H1 (cell line): ENCODE measurements around the gene VPS51. TPM values are rescaled to one million over a fixed set of nuclear protein-coding genes. Genes with fewer than 3 reads are reported as not detected.

Experiments
- BCL11A ChIP-seq, 2 experiments: IDR thresholded peaks; one replicate each; pipeline ENCODE4 v1.6.1; 2011; ENCODE audit warnings: low read depth in 2 of 2, low read length in 2 of 2, mild to moderate bottlenecking in 2 of 2
- CBX5 ChIP-seq: fragments of 300-800, 300-1000 bp; sonication (generic); IDR thresholded peaks from 2 replicates; pipeline ENCODE4 v1.7.1; 2016; ENCODE audit warnings: antibody characterized with exemption, low read length, low read depth
- GABPA ChIP-seq: IDR thresholded peaks from 2 replicates; pipeline ENCODE4 v1.6.1; 2011; ENCODE audit warnings: mild to moderate bottlenecking, low read length, moderate library complexity, borderline replicate concordance; ENCODE audit not compliant: insufficient read depth
- KDM4A ChIP-seq: IDR thresholded peaks from one replicate; pipeline ENCODE4 v1.7.1; 2012; ENCODE audit warnings: low read depth, mild to moderate bottlenecking, moderate library complexity, low read length, inconsistent platforms; ENCODE audit not compliant: severe bottlenecking
- NRF1 ChIP-seq: IDR thresholded peaks from 2 replicates; pipeline ENCODE4 v1.6.1; 2011; ENCODE audit warnings: mild to moderate bottlenecking, low read depth, low read length, improper control_type of control experiment
- RAD21 ChIP-seq, 2 experiments: IDR thresholded peaks in 1 of 2; conservative IDR thresholded peaks in 1 of 2; 2 replicates each; pipeline ENCODE4 v1.6.1; 2011; ENCODE audit warnings: low read depth in 2 of 2, low read length in 2 of 2, improper control_type of control experiment in 1 of 2, inconsistent platforms in 1 of 2, mild to moderate bottlenecking in 1 of 2, moderate library complexity in 1 of 2
- RNF2 ChIP-seq: fragments of 200-900, 300-1000 bp; sonication (generic); IDR thresholded peaks from 2 replicates; pipeline ENCODE4 v1.7.1; 2016; ENCODE audit warnings: borderline replicate concordance, low read depth, mild to moderate bottlenecking, antibody characterized with exemption, low read length; ENCODE audit not compliant: poor library complexity, severe bottlenecking; ENCODE audit errors: missing control alignments
- polyA plus RNA-seq, 7 experiments: library from polyadenylated mRNA; depleted of rRNA in 3 of 7; stranded (reverse) in 5 of 7; unstranded in 2 of 7; fragments of >200 nt in 5 of 7; fragments of 200-250 nt in 2 of 7; gene quantifications; 1 replicate in 5 of 7; 2 replicates in 1 of 7; 4 replicates in 1 of 7; pipeline versions ENCODE4 v1.2.1 to v1.2.3, GENCODE V29; 2011 to 2013; ENCODE audit warnings: missing spikeins in 2 of 7, mixed read lengths in 2 of 7
- total RNA-seq: library from RNA; stranded (reverse); fragmentation: NEBNext Ultra II Directional; extraction: Animal tissue kit (Norgen Biotek cat#: 25700); gene quantifications from 2 replicates; pipeline ENCODE4 v1.2.1, GENCODE V29; 2021

Gene VPS51
- total and polyA plus RNA-seq, 2 of the 8 experiments (the other 6 are each of a cell fraction or from before 2014, with no cell fraction given) = 97.4 to 142 TPM

DNA sequence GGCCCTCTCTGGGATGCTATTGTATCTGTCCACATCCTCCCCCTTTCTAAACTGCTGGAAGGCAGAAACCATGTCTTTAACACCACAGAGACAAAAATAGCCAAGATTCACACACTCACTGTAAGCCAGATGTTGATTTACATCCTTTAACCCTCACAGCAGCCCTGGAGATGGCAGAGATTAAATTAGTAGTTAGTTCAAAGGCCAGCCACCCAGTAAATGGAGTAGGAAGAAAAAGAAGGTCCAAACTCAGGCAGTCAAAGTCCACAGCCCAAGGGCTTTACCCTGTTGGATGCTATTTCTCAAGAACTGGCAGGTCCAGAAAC, 23.6 kb downstream of the VPS51 start (continued):
- no peak for TF ChIP-seq RAD21 (IDR thresholded peaks at IDR 0.05 in 1 of 2, conservative IDR thresholded peaks at IDR 0.05 in 1 of 2; ENCODE audit: low read depth in 2 of 2, low read length in 2 of 2)
- no peak for TF ChIP-seq KDM4A
- no peak for TF ChIP-seq GABPA
- TF ChIP-seq BCL11A (IDR thresholded peaks at IDR 0.05; ENCODE audit: low read depth in 2 of 2, low read length in 2 of 2) = no peak
- TF ChIP-seq RNF2 = no peak
- TF ChIP-seq CBX5 = no peak
- no peak for TF ChIP-seq NRF1
